HepG2 (cell line): Measurements from ENCODE around the gene TGM2. TPM values are rescaled to one million over a fixed set of nuclear protein-coding genes. Genes with fewer than 3 reads are reported as not detected.
A peak's percentile ranks its signal among the peaks of the same experiment; 100 is the strongest.

Experiments used
- CBFB ChIP-seq: sonication (generic); formaldehyde crosslinking; IDR thresholded peaks from 2 replicates; pipeline ENCODE4 v1.4.0; 2020; ENCODE audit warnings: missing genetic modification reagents
- IKZF1 ChIP-seq: fragments of 450-650 bp; IDR thresholded peaks from 2 replicates; pipeline ENCODE4 v1.7.1; 2016
- KDM2A ChIP-seq: sonication (generic); formaldehyde crosslinking; IDR thresholded peaks from 2 replicates; pipeline ENCODE4 v1.4.0; 2020; ENCODE audit warnings: low read depth, missing genetic modification reagents, borderline replicate concordance
- SATB2 ChIP-seq: sonication (generic); formaldehyde crosslinking; IDR thresholded peaks from 2 replicates; pipeline ENCODE4 v1.5.0; 2020; ENCODE audit warnings: missing genetic modification reagents
- TMF1 ChIP-seq: sonication (generic); formaldehyde crosslinking; IDR thresholded peaks from 2 replicates; pipeline ENCODE4 v1.8.1; 2022; ENCODE audit warnings: low read depth, missing genetic modification reagents
- ZNF296 ChIP-seq: sonication (generic); formaldehyde crosslinking; conservative IDR thresholded peaks from 2 replicates; pipeline ENCODE4 v1.5.0; 2020; ENCODE audit warnings: mild to moderate bottlenecking, missing genetic modification reagents
- ZNF747 ChIP-seq: sonication (generic); formaldehyde crosslinking; IDR thresholded peaks from 2 replicates; pipeline ENCODE4 v1.8.1; 2023; ENCODE audit warnings: missing genetic modification reagents, mild to moderate bottlenecking, borderline replicate concordance
- ZSCAN21 ChIP-seq: sonication (generic); formaldehyde crosslinking; IDR thresholded peaks from 2 replicates; pipeline ENCODE4 v1.8.0; 2022; ENCODE audit warnings: mild to moderate bottlenecking, missing genetic modification reagents, moderate library complexity, borderline replicate concordance
- ZSCAN31 ChIP-seq: sonication (generic); formaldehyde crosslinking; IDR thresholded peaks from 2 replicates; pipeline ENCODE4 v1.5.0; 2020; ENCODE audit warnings: low read depth, mild to moderate bottlenecking, missing genetic modification reagents
- polyA plus RNA-seq, 8 experiments: library from polyadenylated mRNA; depleted of rRNA in 3 of 8; stranded (reverse) in 7 of 8; unstranded in 1 of 8; fragments of >200 nt; fragmentation: Illumina TruSeq in 4 of 8; extraction: Trizol in 4 of 8; gene quantifications; 2 replicates each; pipeline versions ENCODE4 v1.2.1 to v1.2.3, GENCODE V29; 2011 to 2016; ENCODE audit warnings: low read depth in 4 of 8, missing spikeins in 1 of 8, mixed read lengths in 1 of 8; ENCODE audit not compliant: insufficient read depth in 1 of 8
- total RNA-seq, 5 experiments: library from RNA; depleted of rRNA; stranded (reverse); fragments of >200 nt; fragmentation: Illumina TruSeq; extraction: Trizol; gene quantifications; 2 replicates each; pipeline ENCODE4 v1.2.3, GENCODE V29; 2016; ENCODE audit warnings: low read depth in 1 of 5
- TF ChIP-seq, protein P1 (sequence below): sonication (generic); formaldehyde crosslinking; IDR thresholded peaks from 2 replicates; pipeline ENCODE4 v1.4.0; 2020; ENCODE audit warnings: missing genetic modification reagents, borderline replicate concordance
- TF ChIP-seq, protein P2 (sequence below): IDR thresholded peaks from 2 replicates; pipeline ENCODE4 v1.6.1; 2012; ENCODE audit warnings: low read length, improper control_type of control experiment
- TF ChIP-seq, protein P3 (sequence below), 2 experiments: sonication (generic) in 1 of 2; formaldehyde crosslinking in 1 of 2; IDR thresholded peaks; 2 replicates each; pipeline versions ENCODE4 v1.4.0 to v1.6.1; 2018 to 2020; ENCODE audit warnings: missing genetic modification reagents in 2 of 2, borderline replicate concordance in 1 of 2, low read depth in 1 of 2, mild to moderate bottlenecking in 1 of 2, missing biosample characterization in 1 of 2
- TF ChIP-seq, protein P4 (sequence below): fragments of 450-650 bp; IDR thresholded peaks from 2 replicates; pipeline ENCODE4 v1.6.1; 2016
- TF ChIP-seq, protein P5 (sequence below): sonication (generic); formaldehyde crosslinking; IDR thresholded peaks from 2 replicates; pipeline ENCODE4 v1.4.0; 2020; ENCODE audit warnings: missing genetic modification reagents, borderline replicate concordance
- TF ChIP-seq, protein P6 (sequence below): IDR thresholded peaks from 2 replicates; pipeline ENCODE4 v1.6.1; 2018; ENCODE audit warnings: missing genetic modification reagents, mild to moderate bottlenecking, missing compliant biosample characterization

Gene TGM2
- total and polyA plus RNA-seq, 2 of the 13 experiments (the other 11 are each of a cell fraction or from before 2014, with no cell fraction given): 4.2 to 46.4 TPM

DNA sequence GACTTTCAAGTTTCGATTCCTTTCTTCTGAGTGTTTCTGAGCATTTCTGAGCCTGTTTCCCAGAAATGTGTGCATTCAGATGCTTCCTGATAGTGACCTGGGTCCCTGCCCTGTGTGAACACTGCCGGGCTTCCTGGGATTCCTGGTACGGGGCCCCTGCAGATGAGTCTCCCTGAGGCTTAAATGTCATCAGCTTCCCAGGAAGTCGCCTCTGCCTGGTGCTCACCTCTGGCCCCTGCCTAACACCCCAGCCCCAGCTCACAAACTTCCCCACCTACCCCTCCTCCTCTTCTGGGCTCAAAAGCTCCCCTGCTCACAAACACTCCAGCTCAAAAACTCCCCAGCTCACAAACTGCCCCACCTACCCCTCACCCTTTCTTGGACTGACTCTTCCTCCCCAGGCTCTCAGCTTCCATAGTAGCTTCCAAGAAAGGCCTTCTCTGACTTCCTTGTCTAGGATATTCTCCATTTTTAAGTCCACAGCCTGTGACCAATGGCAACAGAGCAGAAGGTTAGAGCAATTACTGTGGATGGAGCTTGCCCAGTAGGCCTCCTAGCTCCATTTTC, 42.0 kb downstream of the TGM2 start (continued):
- TF ChIP-seq ZNF296 (CRISPR knock-in tag) (no peak), ZSCAN21 (CRISPR knock-in tag) (no peak), CBFB (CRISPR knock-in tag) (no peak), ZSCAN31 (CRISPR knock-in tag) (no peak), SATB2 (CRISPR knock-in tag) (no peak), IKZF1 (no peak), TMF1 (CRISPR knock-in tag) (no peak), ZNF747 (no peak), KDM2A (CRISPR knock-in tag) (peak; percentile 56; the same call in 1 of the 2 replicates)
- TF ChIP-seq, protein P1, sequence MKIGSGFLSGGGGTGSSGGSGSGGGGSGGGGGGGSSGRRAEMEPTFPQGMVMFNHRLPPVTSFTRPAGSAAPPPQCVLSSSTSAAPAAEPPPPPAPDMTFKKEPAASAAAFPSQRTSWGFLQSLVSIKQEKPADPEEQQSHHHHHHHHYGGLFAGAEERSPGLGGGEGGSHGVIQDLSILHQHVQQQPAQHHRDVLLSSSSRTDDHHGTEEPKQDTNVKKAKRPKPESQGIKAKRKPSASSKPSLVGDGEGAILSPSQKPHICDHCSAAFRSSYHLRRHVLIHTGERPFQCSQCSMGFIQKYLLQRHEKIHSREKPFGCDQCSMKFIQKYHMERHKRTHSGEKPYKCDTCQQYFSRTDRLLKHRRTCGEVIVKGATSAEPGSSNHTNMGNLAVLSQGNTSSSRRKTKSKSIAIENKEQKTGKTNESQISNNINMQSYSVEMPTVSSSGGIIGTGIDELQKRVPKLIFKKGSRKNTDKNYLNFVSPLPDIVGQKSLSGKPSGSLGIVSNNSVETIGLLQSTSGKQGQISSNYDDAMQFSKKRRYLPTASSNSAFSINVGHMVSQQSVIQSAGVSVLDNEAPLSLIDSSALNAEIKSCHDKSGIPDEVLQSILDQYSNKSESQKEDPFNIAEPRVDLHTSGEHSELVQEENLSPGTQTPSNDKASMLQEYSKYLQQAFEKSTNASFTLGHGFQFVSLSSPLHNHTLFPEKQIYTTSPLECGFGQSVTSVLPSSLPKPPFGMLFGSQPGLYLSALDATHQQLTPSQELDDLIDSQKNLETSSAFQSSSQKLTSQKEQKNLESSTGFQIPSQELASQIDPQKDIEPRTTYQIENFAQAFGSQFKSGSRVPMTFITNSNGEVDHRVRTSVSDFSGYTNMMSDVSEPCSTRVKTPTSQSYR (CRISPR knock-in tag): 0 out of 2 replicates have a peak, but pooled peaks have one; percentile 8
- TF ChIP-seq, protein P2, sequence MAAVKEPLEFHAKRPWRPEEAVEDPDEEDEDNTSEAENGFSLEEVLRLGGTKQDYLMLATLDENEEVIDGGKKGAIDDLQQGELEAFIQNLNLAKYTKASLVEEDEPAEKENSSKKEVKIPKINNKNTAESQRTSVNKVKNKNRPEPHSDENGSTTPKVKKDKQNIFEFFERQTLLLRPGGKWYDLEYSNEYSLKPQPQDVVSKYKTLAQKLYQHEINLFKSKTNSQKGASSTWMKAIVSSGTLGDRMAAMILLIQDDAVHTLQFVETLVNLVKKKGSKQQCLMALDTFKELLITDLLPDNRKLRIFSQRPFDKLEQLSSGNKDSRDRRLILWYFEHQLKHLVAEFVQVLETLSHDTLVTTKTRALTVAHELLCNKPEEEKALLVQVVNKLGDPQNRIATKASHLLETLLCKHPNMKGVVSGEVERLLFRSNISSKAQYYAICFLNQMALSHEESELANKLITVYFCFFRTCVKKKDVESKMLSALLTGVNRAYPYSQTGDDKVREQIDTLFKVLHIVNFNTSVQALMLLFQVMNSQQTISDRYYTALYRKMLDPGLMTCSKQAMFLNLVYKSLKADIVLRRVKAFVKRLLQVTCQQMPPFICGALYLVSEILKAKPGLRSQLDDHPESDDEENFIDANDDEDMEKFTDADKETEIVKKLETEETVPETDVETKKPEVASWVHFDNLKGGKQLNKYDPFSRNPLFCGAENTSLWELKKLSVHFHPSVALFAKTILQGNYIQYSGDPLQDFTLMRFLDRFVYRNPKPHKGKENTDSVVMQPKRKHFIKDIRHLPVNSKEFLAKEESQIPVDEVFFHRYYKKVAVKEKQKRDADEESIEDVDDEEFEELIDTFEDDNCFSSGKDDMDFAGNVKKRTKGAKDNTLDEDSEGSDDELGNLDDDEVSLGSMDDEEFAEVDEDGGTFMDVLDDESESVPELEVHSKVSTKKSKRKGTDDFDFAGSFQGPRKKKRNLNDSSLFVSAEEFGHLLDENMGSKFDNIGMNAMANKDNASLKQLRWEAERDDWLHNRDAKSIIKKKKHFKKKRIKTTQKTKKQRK: no peak
- TF ChIP-seq, protein P3, sequence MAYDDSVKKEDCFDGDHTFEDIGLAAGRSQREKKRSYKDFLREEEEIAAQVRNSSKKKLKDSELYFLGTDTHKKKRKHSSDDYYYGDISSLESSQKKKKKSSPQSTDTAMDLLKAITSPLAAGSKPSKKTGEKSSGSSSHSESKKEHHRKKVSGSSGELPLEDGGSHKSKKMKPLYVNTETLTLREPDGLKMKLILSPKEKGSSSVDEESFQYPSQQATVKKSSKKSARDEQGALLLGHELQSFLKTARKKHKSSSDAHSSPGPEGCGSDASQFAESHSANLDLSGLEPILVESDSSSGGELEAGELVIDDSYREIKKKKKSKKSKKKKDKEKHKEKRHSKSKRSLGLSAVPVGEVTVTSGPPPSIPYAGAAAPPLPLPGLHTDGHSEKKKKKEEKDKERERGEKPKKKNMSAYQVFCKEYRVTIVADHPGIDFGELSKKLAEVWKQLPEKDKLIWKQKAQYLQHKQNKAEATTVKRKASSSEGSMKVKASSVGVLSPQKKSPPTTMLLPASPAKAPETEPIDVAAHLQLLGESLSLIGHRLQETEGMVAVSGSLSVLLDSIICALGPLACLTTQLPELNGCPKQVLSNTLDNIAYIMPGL (CRISPR knock-in tag; IDR thresholded peaks at IDR 0.05; ENCODE audit: borderline replicate concordance in 1 of 2, low read depth in 1 of 2): peak in 1 of 2 experiments; percentile 60; a peak in 2 of 4 replicates
- TF ChIP-seq, protein P4, sequence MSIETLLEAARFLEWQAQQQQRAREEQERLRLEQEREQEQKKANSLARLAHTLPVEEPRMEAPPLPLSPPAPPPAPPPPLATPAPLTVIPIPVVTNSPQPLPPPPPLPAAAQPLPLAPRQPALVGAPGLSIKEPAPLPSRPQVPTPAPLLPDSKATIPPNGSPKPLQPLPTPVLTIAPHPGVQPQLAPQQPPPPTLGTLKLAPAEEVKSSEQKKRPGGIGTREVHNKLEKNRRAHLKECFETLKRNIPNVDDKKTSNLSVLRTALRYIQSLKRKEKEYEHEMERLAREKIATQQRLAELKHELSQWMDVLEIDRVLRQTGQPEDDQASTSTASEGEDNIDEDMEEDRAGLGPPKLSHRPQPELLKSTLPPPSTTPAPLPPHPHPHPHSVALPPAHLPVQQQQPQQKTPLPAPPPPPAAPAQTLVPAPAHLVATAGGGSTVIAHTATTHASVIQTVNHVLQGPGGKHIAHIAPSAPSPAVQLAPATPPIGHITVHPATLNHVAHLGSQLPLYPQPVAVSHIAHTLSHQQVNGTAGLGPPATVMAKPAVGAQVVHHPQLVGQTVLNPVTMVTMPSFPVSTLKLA: no peak
- TF ChIP-seq, protein P5, sequence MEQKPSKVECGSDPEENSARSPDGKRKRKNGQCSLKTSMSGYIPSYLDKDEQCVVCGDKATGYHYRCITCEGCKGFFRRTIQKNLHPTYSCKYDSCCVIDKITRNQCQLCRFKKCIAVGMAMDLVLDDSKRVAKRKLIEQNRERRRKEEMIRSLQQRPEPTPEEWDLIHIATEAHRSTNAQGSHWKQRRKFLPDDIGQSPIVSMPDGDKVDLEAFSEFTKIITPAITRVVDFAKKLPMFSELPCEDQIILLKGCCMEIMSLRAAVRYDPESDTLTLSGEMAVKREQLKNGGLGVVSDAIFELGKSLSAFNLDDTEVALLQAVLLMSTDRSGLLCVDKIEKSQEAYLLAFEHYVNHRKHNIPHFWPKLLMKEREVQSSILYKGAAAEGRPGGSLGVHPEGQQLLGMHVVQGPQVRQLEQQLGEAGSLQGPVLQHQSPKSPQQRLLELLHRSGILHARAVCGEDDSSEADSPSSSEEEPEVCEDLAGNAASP (CRISPR knock-in tag): peak; percentile 45; the same call in 1 of the 2 replicates
- TF ChIP-seq, protein P6, sequence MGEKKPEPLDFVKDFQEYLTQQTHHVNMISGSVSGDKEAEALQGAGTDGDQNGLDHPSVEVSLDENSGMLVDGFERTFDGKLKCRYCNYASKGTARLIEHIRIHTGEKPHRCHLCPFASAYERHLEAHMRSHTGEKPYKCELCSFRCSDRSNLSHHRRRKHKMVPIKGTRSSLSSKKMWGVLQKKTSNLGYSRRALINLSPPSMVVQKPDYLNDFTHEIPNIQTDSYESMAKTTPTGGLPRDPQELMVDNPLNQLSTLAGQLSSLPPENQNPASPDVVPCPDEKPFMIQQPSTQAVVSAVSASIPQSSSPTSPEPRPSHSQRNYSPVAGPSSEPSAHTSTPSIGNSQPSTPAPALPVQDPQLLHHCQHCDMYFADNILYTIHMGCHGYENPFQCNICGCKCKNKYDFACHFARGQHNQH (CRISPR knock-in tag): peak; percentile 82; the same call in 1 of the 2 replicates
